HepG2 (cell line): ENCODE measurements around the gene DTWD2. TPM values are rescaled to one million over a fixed set of nuclear protein-coding genes. Genes with fewer than 3 reads are reported as not detected.
"Not testable (repeated sequence)": the region's sequence is repeated elsewhere in the genome, so short reads cannot be mapped to it uniquely, and the experiment has no call there.

ENCODE experiments used
- ATAC-seq: fragments of 200-7000 bp; cut with Tn5 transposase; 3 replicates; pipeline ENCODE4 v1.9.1; 2020; ENCODE audit warnings: mild to moderate bottlenecking, moderate library complexity
- BruUV-seq: library from RNA; stranded (reverse); fragments of 400-500 nt; replicated peaks from 2 replicates; lab custom pipeline; 2021; lab: Mats Ljungman, UMichigan
- CTCF ChIA-PET: fragments of 300-600 bp; formaldehyde crosslinking; extraction: SDS; loops from one replicate; lab custom pipeline; 2021; ENCODE audit warnings: low total read pairs, inconsistent platforms, low intra/inter-chr PET ratio; lab: Yijun Ruan, JAX
- POLR2A ChIA-PET: fragments of 350-600 bp; sonication (Branson Sonifier 250); formaldehyde crosslinking; loops from one replicate; lab custom pipeline; 2020; ENCODE audit warnings: antibody characterized with exemption, inconsistent platforms; lab: Yijun Ruan, JAX
- DNase-seq: peaks from one replicate; pipeline ENCODE4 v3.0.0-alpha.2; 2015; ENCODE audit warnings: low spot score
- FAIRE-seq: peaks from 3 replicates; lab custom pipeline; 2011; peaks lifted over from hg19 to GRCh38; lab: Jason Lieb, UNC
- H2AFZ ChIP-seq: one replicate; pipeline ENCODE4 v1.6.1; 2011; ENCODE audit warnings: low read length, inconsistent platforms
- H3K27ac ChIP-seq: fragments of 300-600 bp; 3 replicates; pipeline ENCODE4 v1.8.0; 2011; ENCODE audit warnings: mixed run types, mild to moderate bottlenecking, mixed read lengths, low read length, inconsistent platforms; ENCODE audit not compliant: insufficient read depth; ENCODE audit errors: extremely low read length
- H3K27me3 ChIP-seq, 2 experiments: fragments of 200-600 bp in 1 of 2; 2 replicates in 1 of 2; 3 replicates in 1 of 2; pipeline versions ENCODE4 v1.6.0 to v1.8.0; 2011; ENCODE audit warnings: low read length in 2 of 2, mild to moderate bottlenecking in 2 of 2, moderate library complexity in 2 of 2, inconsistent platforms in 1 of 2; ENCODE audit not compliant: insufficient read depth in 2 of 2, control insufficient read depth in 1 of 2
- H3K36me3 ChIP-seq, 2 experiments: fragments of 200-600 bp in 1 of 2; replicated peaks in 1 of 2; 2 replicates in 1 of 2; 3 replicates in 1 of 2; pipeline versions ENCODE4 v1.5.1 to v1.8.0; 2011; ENCODE audit warnings: low read length in 2 of 2, inconsistent platforms in 1 of 2; ENCODE audit not compliant: insufficient read depth in 2 of 2, control insufficient read depth in 1 of 2
- H3K4me1 ChIP-seq: 2 replicates; pipeline ENCODE4 v1.5.1; 2012; ENCODE audit warnings: low read length, inconsistent platforms; ENCODE audit not compliant: insufficient read depth
- H3K4me2 ChIP-seq: 2 replicates; pipeline ENCODE4 v1.6.0; 2011; ENCODE audit warnings: low read depth, low read length, inconsistent platforms
- H3K4me3 ChIP-seq, 3 experiments: fragments of 200-600 bp in 1 of 3; sonication (generic), shearing (Covaris generic) in 1 of 3; replicated peaks in 1 of 3; 2 replicates each; pipeline ENCODE4 v1.5.1; 2011 to 2016; ENCODE audit warnings: low read length in 3 of 3, inconsistent platforms in 2 of 3, low read depth in 2 of 3, mild to moderate bottlenecking in 2 of 3, control low read depth in 1 of 3, mixed read lengths in 1 of 3; ENCODE audit not compliant: insufficient read depth in 1 of 3
- H3K79me2 ChIP-seq: one replicate; pipeline ENCODE4 v1.6.1; 2011; ENCODE audit warnings: low read length, inconsistent platforms; ENCODE audit not compliant: insufficient read depth
- H3K9ac ChIP-seq: 2 replicates; pipeline ENCODE4 v1.6.0; 2011; ENCODE audit warnings: mild to moderate bottlenecking, low read depth, low read length, inconsistent platforms; ENCODE audit not compliant: insufficient read depth
- H3K9me3 ChIP-seq: 2 replicates; pipeline ENCODE4 v1.5.1; 2012; ENCODE audit warnings: mild to moderate bottlenecking, low read length
- H4K20me1 ChIP-seq: 2 replicates; pipeline ENCODE4 v1.6.0; 2011; ENCODE audit warnings: inconsistent platforms, mild to moderate bottlenecking, low read length, moderate library complexity; ENCODE audit not compliant: insufficient read depth
- FOXO1 ChIP-seq: sonication (generic); formaldehyde crosslinking; IDR thresholded peaks from 2 replicates; pipeline ENCODE4 v1.4.0; 2020; ENCODE audit warnings: missing genetic modification reagents
- NFE2 ChIP-seq: sonication (generic); formaldehyde crosslinking; IDR thresholded peaks from 2 replicates; pipeline ENCODE4 v1.4.0; 2020; ENCODE audit warnings: missing genetic modification reagents
- NFE2L2 ChIP-seq: fragments of 150-350 bp; IDR thresholded peaks from 2 replicates; pipeline ENCODE4 v1.6.1; 2014; ENCODE audit warnings: low read length
- NR2C2 ChIP-seq: sonication (generic); formaldehyde crosslinking; IDR thresholded peaks from 2 replicates; pipeline ENCODE4 v1.4.0; 2020; ENCODE audit warnings: missing genetic modification reagents, mild to moderate bottlenecking, moderate library complexity, borderline replicate concordance
- PLRG1 ChIP-seq: fragments of 450-650 bp; conservative IDR thresholded peaks from 2 replicates; pipeline ENCODE4 v1.6.1; 2016
- RBFOX2 ChIP-seq: fragments of 200-400 bp; formaldehyde crosslinking; IDR thresholded peaks from 2 replicates; pipeline ENCODE4 v1.6.1; 2017; ENCODE audit warnings: low read depth, mild to moderate bottlenecking, low read length
- SOX5 ChIP-seq: IDR thresholded peaks from 2 replicates; pipeline ENCODE4 v1.6.1; 2016; ENCODE audit warnings: borderline replicate concordance
- ZNF607 ChIP-seq: sonication (generic); formaldehyde crosslinking; IDR thresholded peaks from 2 replicates; pipeline ENCODE4 v1.5.1; 2020; ENCODE audit warnings: missing genetic modification reagents, mild to moderate bottlenecking, borderline replicate concordance
- whole genome bisulfite sequencing: methylation state at CpG from one replicate; pipeline ENCODE4 v1.1.6; 2017; ENCODE audit warnings: low lambda C conversion rate; 5-methylcytosine and 5-hydroxymethylcytosine counted together
- in situ Hi-C: cut with HindIII; loops from 2 replicates; pipeline ENCODE4 v1.10.0; 2017; ENCODE audit warnings: low pct_unique_long_range_greater_than_20kb; ENCODE audit not compliant: extremely low pct_ligation_motif_present
- intact Hi-C: fragments of 100-400 bp; cut with micrococcal nuclease; formaldehyde crosslinking; loops from one replicate; pipeline ENCODE4 v1.10.0; 2022; ENCODE audit not compliant: unreplicated experiment
- polyA plus RNA-seq, 8 experiments: library from polyadenylated mRNA; depleted of rRNA in 3 of 8; stranded (reverse) in 7 of 8; unstranded in 1 of 8; fragments of >200 nt; fragmentation: Illumina TruSeq in 4 of 8; extraction: Trizol in 4 of 8; gene quantifications; 2 replicates each; pipeline versions ENCODE4 v1.2.1 to v1.2.3, GENCODE V29; 2011 to 2016; ENCODE audit warnings: low read depth in 4 of 8, missing spikeins in 1 of 8, mixed read lengths in 1 of 8; ENCODE audit not compliant: insufficient read depth in 1 of 8
- total RNA-seq, 5 experiments: library from RNA; depleted of rRNA; stranded (reverse); fragments of >200 nt; fragmentation: Illumina TruSeq; extraction: Trizol; gene quantifications; 2 replicates each; pipeline ENCODE4 v1.2.3, GENCODE V29; 2016; ENCODE audit warnings: low read depth in 1 of 5
- TF ChIP-seq, protein P1 (sequence below): sonication (generic); formaldehyde crosslinking; IDR thresholded peaks from 2 replicates; pipeline ENCODE4 v1.4.0; 2020; ENCODE audit warnings: missing genetic modification reagents
- TF ChIP-seq, protein P2 (sequence below): sonication (generic); formaldehyde crosslinking; IDR thresholded peaks from 2 replicates; pipeline ENCODE4 v1.5.1; 2020; ENCODE audit warnings: mild to moderate bottlenecking, missing genetic modification reagents

DTWD2 gene
- total and polyA plus RNA-seq, 2 of the 13 experiments (the other 11 are each of a cell fraction or from before 2014, with no cell fraction given), result 1.6 to 6.0 TPM

DNA sequence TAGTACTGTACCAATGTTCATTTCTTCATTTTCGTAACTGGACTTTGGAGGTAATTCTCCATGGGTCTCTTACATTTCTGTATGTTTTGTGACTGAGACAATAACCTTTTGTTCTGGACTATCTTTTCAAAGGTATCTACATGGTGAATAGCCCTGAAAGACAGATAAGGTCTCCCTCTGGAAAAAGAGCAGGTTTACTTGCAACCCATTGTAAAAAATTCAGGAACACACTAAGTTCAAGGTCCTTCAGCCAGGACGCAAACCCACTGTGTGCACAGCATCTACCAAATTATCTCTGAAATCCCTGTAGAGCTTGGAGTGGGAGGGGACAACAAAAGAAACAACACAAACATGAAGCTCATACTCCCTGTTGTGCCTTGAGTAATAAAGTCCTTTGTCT lies 8.3 kb downstream of the DTWD2 start (continued):
- TF ChIP-seq SOX5 (peak; percentile 45; the same call in 1 of the 2 replicates), NFE2L2 (no peak)
- TF ChIP-seq, protein P1, sequence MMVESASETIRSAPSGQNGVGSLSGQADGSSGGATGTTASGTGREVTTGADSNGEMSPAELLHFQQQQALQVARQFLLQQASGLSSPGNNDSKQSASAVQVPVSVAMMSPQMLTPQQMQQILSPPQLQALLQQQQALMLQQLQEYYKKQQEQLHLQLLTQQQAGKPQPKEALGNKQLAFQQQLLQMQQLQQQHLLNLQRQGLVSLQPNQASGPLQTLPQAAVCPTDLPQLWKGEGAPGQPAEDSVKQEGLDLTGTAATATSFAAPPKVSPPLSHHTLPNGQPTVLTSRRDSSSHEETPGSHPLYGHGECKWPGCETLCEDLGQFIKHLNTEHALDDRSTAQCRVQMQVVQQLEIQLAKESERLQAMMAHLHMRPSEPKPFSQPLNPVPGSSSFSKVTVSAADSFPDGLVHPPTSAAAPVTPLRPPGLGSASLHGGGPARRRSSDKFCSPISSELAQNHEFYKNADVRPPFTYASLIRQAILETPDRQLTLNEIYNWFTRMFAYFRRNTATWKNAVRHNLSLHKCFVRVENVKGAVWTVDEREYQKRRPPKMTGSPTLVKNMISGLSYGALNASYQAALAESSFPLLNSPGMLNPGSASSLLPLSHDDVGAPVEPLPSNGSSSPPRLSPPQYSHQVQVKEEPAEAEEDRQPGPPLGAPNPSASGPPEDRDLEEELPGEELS (CRISPR knock-in tag), result 0 out of 2 replicates have a peak, but pooled peaks have one; percentile 22

DNA sequence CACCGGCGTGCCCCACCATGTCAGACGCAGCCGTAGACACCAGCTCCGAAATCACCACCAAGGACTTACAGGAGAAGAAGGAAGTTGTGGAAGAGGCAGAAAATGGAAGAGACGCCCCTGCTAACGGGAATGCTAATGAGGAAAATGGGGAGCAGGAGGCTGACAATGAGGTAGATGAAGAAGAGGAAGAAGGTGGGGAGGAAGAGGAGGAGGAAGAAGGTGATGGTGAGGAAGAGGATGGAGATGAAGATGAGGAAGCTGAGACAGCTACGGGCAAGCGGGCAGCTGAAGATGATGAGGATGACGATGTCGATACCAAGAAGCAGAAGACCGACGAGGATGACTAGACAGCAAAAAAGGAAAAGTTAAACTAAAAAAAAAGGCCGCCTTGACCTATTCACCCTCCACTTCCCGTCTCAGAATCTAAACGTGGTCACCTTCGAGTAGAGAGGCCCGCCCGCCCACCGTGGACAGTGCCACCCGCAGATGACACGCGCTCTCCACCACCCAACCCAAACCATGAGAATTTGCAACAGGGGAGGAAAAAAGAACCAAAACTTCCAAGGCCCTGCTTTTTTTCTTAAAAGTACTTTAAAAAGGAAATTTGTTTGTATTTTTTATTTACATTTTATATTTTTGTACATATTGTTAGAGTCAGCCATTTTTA lies 14.4 kb downstream of the DTWD2 start:
- H3K79me2 ChIP-seq, H3K36me3 ChIP-seq, BruUV-seq, H2AFZ ChIP-seq, in situ Hi-C loops, CTCF ChIA-PET, ATAC-seq, H3K4me3 ChIP-seq, H3K9ac ChIP-seq, FAIRE-seq, intact Hi-C loops, H3K4me2 ChIP-seq, H3K27ac ChIP-seq, H3K27me3 ChIP-seq, POLR2A ChIA-PET, DNase-seq, H3K9me3 ChIP-seq, H4K20me1 ChIP-seq: not testable (repeated sequence)
- 95% methylated on average over 23 of the region's 23 CpGs for WGBS
- peaks cover 13% of the 10 kb centered on the region for H3K4me1 ChIP-seq

DNA sequence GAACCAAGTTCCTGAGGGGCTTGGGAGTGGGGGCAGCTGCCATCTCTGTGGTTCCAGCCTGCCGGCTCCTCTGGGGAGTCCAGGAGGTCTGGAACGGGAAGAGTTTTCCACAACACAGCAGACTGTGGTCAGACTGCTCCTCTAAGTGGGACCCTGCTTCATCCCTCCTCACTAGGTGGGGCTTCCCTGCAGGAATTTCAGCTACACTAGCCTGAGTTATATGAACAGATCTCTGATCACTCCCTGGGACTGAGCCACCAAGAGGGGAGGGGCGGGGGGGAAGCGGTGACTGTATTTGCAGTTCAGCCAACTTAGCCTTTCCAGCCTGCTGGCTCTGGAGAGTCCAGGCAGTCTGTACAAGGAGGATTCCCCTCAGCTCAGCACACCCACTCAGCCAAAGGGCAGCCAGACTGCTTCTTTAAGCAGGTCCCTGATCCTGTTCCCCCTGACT lies 19.4 kb downstream of the DTWD2 start:
- BruUV-seq, result no TSS peak
- intact Hi-C loops, result no loop called here
- ATAC-seq (peak; percentile 91), FAIRE-seq (peak; percentile 56), DNase-seq (peak; percentile 37)
- Histone ChIP-seq H2AFZ (no peak overlapping the region), H3K4me2 (peak overlapping the region; percentile 90), H3K27ac (peak overlapping the region; percentile 51), H3K4me3 (peak overlapping the region; percentile 40 to 64 (median 45)), H4K20me1 (no peaks in the 10 kb centered on the region), H3K9ac (peak overlapping the region; percentile 36; the same call in 1 of the 2 replicates), H3K4me1 (peaks cover 37% of the 10 kb centered on the region), H3K36me3 (no peaks in the 10 kb centered on the region), H3K27me3 (no peaks in the 10 kb centered on the region), H3K79me2 (no peaks in the 10 kb centered on the region), H3K9me3 (no peaks in the 10 kb centered on the region)
- in situ Hi-C loops, result no loop called here
- POLR2A ChIA-PET, result interaction anchor here (1.0 kb wide), 1 partner anchor 102 kb away, joined by 4 read pairs; the partner anchor contains the start of gene DMXL1
- WGBS, result 7% methylated on average over 2 of the region's 4 CpGs
- CTCF ChIA-PET, result no interaction called here
- TF ChIP-seq PLRG1 (no peak), FOXO1 (CRISPR knock-in tag) (no peak), NR2C2 (CRISPR knock-in tag) (no peak), ZNF607 (no peak), RBFOX2 (no peak), NFE2 (CRISPR knock-in tag) (no peak)
- TF ChIP-seq, protein P2, sequence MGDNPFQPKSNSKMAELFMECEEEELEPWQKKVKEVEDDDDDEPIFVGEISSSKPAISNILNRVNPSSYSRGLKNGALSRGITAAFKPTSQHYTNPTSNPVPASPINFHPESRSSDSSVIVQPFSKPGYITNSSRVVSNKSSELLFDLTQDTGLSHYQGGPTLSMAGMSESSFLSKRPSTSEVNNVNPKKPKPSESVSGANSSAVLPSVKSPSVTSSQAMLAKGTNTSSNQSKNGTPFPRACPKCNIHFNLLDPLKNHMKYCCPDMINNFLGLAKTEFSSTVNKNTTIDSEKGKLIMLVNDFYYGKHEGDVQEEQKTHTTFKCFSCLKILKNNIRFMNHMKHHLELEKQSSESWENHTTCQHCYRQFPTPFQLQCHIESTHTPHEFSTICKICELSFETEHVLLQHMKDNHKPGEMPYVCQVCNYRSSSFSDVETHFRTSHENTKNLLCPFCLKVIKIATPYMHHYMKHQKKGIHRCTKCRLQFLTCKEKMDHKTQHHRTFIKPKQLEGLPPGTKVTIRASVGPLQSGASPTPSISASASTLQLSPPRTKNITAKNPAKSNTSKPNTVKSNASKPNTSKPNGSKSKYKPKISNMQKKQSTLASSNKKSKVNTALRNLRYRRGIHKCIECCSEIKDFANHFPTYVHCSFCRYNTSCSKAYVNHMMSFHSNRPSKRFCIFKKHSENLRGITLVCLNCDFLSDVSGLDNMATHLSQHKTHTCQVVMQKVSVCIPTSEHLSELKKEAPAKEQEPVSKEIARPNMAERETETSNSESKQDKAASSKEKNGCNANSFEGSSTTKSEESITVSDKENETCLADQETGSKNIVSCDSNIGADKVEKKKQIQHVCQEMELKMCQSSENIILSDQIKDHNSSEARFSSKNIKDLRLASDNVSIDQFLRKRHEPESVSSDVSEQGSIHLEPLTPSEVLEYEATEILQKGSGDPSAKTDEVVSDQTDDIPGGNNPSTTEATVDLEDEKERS, result 0 out of 2 replicates have a peak, but pooled peaks have one; percentile 38
